SK-N-SH treated with all-trans-retinoic acid at 6 μM for 48 hours (cell line): ENCODE results near the gene CDHR4.

Experiments
- ARNTL ChIP-seq: fragments of 450-650 bp; formaldehyde crosslinking; IDR thresholded peaks from 2 replicates; pipeline ENCODE4 v1.5.0; 2020; ENCODE audit warnings: low read depth, mild to moderate bottlenecking, moderate library complexity, borderline replicate concordance
- BACH2 ChIP-seq: fragments of 250-450 bp; sonication (Bioruptor Pico); IDR thresholded peaks from 2 replicates; pipeline ENCODE4 v1.9.0; 2021; ENCODE audit warnings: mild to moderate bottlenecking, borderline replicate concordance
- CREB5 ChIP-seq: fragments of 250-450 bp; sonication (Bioruptor Pico); IDR thresholded peaks from 2 replicates; pipeline ENCODE4 v1.5.1; 2020; ENCODE audit warnings: low read depth, mild to moderate bottlenecking, moderate library complexity
- GLIS3 ChIP-seq: fragments of 250-450 bp; sonication (Bioruptor Pico); IDR thresholded peaks from 2 replicates; pipeline ENCODE4 v1.5.0; 2020; ENCODE audit warnings: mild to moderate bottlenecking, moderate library complexity
- OSR1 ChIP-seq: fragments of 250-450 bp; sonication (Bioruptor Pico); IDR thresholded peaks from 2 replicates; pipeline ENCODE4 v1.8.0; 2022; ENCODE audit warnings: moderate library complexity, mild to moderate bottlenecking, inconsistent platforms
- ZFP3 ChIP-seq: fragments of 250-450 bp; sonication (Bioruptor Pico); IDR thresholded peaks from 2 replicates; pipeline ENCODE4 v1.5.0; 2020; ENCODE audit warnings: mild to moderate bottlenecking, moderate library complexity
- ZNF8 ChIP-seq: fragments of 450-650 bp; formaldehyde crosslinking; IDR thresholded peaks from 2 replicates; pipeline ENCODE4 v1.5.0; 2020; ENCODE audit warnings: mild to moderate bottlenecking, moderate library complexity
- TF ChIP-seq, protein P1 (sequence below): fragments of 250-450 bp; sonication (Bioruptor Pico); IDR thresholded peaks from 2 replicates; pipeline ENCODE4 v1.8.0; 2020; ENCODE audit warnings: mild to moderate bottlenecking, moderate library complexity, borderline replicate concordance
- TF ChIP-seq, protein P2 (sequence below): fragments of 250-450 bp; sonication (Bioruptor Pico); IDR thresholded peaks from 2 replicates; pipeline ENCODE4 v1.5.1; 2021; ENCODE audit warnings: mild to moderate bottlenecking, moderate library complexity

- TF ChIP-seq BACH2 (CRISPR knock-in tag) (no peak), ZNF8 (no peak), CREB5 (CRISPR knock-in tag) (no peak), ARNTL (no peak), ZFP3 (CRISPR knock-in tag) (no peak), OSR1 (CRISPR knock-in tag) (no peak), GLIS3 (CRISPR knock-in tag) (no peak)
- TF ChIP-seq, protein P1, sequence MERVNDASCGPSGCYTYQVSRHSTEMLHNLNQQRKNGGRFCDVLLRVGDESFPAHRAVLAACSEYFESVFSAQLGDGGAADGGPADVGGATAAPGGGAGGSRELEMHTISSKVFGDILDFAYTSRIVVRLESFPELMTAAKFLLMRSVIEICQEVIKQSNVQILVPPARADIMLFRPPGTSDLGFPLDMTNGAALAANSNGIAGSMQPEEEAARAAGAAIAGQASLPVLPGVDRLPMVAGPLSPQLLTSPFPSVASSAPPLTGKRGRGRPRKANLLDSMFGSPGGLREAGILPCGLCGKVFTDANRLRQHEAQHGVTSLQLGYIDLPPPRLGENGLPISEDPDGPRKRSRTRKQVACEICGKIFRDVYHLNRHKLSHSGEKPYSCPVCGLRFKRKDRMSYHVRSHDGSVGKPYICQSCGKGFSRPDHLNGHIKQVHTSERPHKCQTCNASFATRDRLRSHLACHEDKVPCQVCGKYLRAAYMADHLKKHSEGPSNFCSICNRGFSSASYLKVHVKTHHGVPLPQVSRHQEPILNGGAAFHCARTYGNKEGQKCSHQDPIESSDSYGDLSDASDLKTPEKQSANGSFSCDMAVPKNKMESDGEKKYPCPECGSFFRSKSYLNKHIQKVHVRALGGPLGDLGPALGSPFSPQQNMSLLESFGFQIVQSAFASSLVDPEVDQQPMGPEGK (CRISPR knock-in tag): no peak
- TF ChIP-seq, protein P2, sequence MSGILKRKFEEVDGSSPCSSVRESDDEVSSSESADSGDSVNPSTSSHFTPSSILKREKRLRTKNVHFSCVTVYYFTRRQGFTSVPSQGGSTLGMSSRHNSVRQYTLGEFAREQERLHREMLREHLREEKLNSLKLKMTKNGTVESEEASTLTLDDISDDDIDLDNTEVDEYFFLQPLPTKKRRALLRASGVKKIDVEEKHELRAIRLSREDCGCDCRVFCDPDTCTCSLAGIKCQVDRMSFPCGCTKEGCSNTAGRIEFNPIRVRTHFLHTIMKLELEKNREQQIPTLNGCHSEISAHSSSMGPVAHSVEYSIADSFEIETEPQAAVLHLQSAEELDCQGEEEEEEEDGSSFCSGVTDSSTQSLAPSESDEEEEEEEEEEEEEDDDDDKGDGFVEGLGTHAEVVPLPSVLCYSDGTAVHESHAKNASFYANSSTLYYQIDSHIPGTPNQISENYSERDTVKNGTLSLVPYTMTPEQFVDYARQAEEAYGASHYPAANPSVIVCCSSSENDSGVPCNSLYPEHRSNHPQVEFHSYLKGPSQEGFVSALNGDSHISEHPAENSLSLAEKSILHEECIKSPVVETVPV (CRISPR knock-in tag): no peak
Measured at GRCh38 chr3:49845694-49846093, 46.0 kb upstream of the CDHR4 start.
